HCT116 (cell line): ENCODE data around the gene WWP2. TPM values are rescaled to one million over a fixed set of nuclear protein-coding genes. Genes with fewer than 3 reads are reported as not detected.

Experiments used
- ATAC-seq: fragments of 200-7000 bp; cut with Tn5 transposase; 2 replicates; pipeline ENCODE4 v1.9.1; 2020; ENCODE audit warnings: mild to moderate bottlenecking, moderate library complexity
- BruUV-seq: library from RNA; stranded (reverse); fragments of 400-500 nt; replicated peaks from 2 replicates; lab custom pipeline; 2021; lab: Mats Ljungman, UMichigan
- CTCF ChIA-PET: fragments of 300-600 bp; sonication (Branson Sonifier 250); formaldehyde crosslinking; loops from one replicate; lab custom pipeline; 2021; ENCODE audit warnings: antibody characterized with exemption; lab: Charles Lee
- POLR2A ChIA-PET: fragments of 300-600, 350-600 bp; sonication (Branson Sonifier 250); formaldehyde crosslinking; loops from one replicate; lab custom pipeline; 2021; ENCODE audit warnings: antibody characterized with exemption; lab: Charles Lee
- RAD21 ChIA-PET, 2 experiments: fragments of 300-600 bp; sonication (Branson Sonifier 250); formaldehyde crosslinking; loops; one replicate each; lab custom pipeline; 2023; ENCODE audit warnings: low total read pairs in 2 of 2; ENCODE audit not compliant: uncharacterized antibody in 2 of 2, unreplicated experiment in 2 of 2, low non-redundant PET in 1 of 2; lab: Charles Lee
- DNase-seq: peaks from one replicate; pipeline ENCODE4 v3.0.0-alpha.2; 2010; ENCODE audit warnings: low read depth, low spot score
- H2AFZ ChIP-seq: fragments of 200-600 bp; shearing (Covaris generic), sonication (generic); 2 replicates; pipeline ENCODE4 v1.6.1; 2017; ENCODE audit warnings: low read depth, mixed run types, mixed read lengths, antibody characterized with exemption, low read length; ENCODE audit not compliant: poor library complexity, severe bottlenecking
- H3K27ac ChIP-seq: 2 replicates; pipeline ENCODE4 v1.5.1; 2012; ENCODE audit warnings: low read depth, low read length
- H3K27me3 ChIP-seq: fragments of 200-600 bp; sonication (generic); 2 replicates; pipeline ENCODE4 v1.6.1; 2016; ENCODE audit warnings: mixed run types, low read length, mixed read lengths; ENCODE audit not compliant: insufficient read depth
- H3K36me3 ChIP-seq, 2 experiments: fragments of 200-500 bp in 1 of 2; fragments of 200-600 bp in 1 of 2; sonication (Bioruptor generic) in 1 of 2; sonication (generic) in 1 of 2; 2 replicates each; pipeline versions ENCODE4 v1.5.1 to v1.6.1; 2014 to 2016; ENCODE audit warnings: low read length in 2 of 2, inconsistent platforms in 1 of 2, mixed read lengths in 1 of 2, mixed run types in 1 of 2; ENCODE audit not compliant: insufficient read depth in 2 of 2, control insufficient read depth in 1 of 2
- H3K4me1 ChIP-seq, 2 experiments: fragments of 200-600 bp in 1 of 2; sonication (generic) in 1 of 2; 2 replicates each; pipeline versions ENCODE4 v1.5.1 to v1.6.1; 2012 to 2017; ENCODE audit warnings: low read length in 2 of 2, inconsistent platforms in 1 of 2, mild to moderate bottlenecking in 1 of 2, mixed read lengths in 1 of 2, mixed run types in 1 of 2, moderate library complexity in 1 of 2; ENCODE audit not compliant: insufficient read depth in 2 of 2, control insufficient read depth in 1 of 2
- H3K4me2 ChIP-seq: fragments of 200-600 bp; sonication (generic); 2 replicates; pipeline ENCODE4 v1.6.1; 2017; ENCODE audit warnings: mixed run types, low read length, mixed read lengths
- H3K4me3 ChIP-seq, 2 experiments: fragments of 200-600 bp in 1 of 2; sonication (generic) in 1 of 2; replicated peaks in 1 of 2; 2 replicates each; pipeline ENCODE4 v1.5.1; 2011 to 2016; ENCODE audit warnings: low read length in 2 of 2, control low read depth in 1 of 2, low read depth in 1 of 2, mild to moderate bottlenecking in 1 of 2, mixed read lengths in 1 of 2, mixed run types in 1 of 2
- H3K79me2 ChIP-seq: fragments of 200-600 bp; sonication (generic); 2 replicates; pipeline ENCODE4 v1.6.1; 2017; ENCODE audit warnings: mild to moderate bottlenecking, mixed run types, low read length, moderate library complexity, mixed read lengths; ENCODE audit not compliant: insufficient read depth
- H3K9ac ChIP-seq: fragments of 200-600 bp; sonication (generic); 2 replicates; pipeline ENCODE4 v1.6.1; 2016; ENCODE audit warnings: low read length, mixed read lengths
- H3K9me2 ChIP-seq: fragments of 200-600 bp; sonication (generic), shearing (Covaris generic); 2 replicates; pipeline ENCODE4 v1.6.1; 2017; ENCODE audit warnings: mixed run types, mild to moderate bottlenecking, moderate library complexity; ENCODE audit not compliant: insufficient read depth
- H3K9me3 ChIP-seq, 2 experiments: fragments of 200-500 bp in 1 of 2; fragments of 200-600 bp in 1 of 2; sonication (Bioruptor generic) in 1 of 2; sonication (generic) in 1 of 2; 2 replicates each; pipeline ENCODE4 v1.6.1; 2014 to 2017; ENCODE audit warnings: low read length in 2 of 2, mixed read lengths in 2 of 2, inconsistent platforms in 1 of 2, low read depth in 1 of 2, mild to moderate bottlenecking in 1 of 2, mixed run types in 1 of 2, moderate library complexity in 1 of 2; ENCODE audit not compliant: control insufficient read depth in 1 of 2, insufficient read depth in 1 of 2
- H4K20me1 ChIP-seq: fragments of 200-600 bp; sonication (generic), shearing (Covaris generic); 2 replicates; pipeline ENCODE4 v1.6.1; 2017; ENCODE audit warnings: mixed run types, mild to moderate bottlenecking, moderate library complexity; ENCODE audit not compliant: insufficient read depth
- ATF3 ChIP-seq: IDR thresholded peaks from 2 replicates; pipeline ENCODE4 v1.6.1; 2012
- CBX3 ChIP-seq: IDR thresholded peaks from 2 replicates; pipeline ENCODE4 v1.6.1; 2012; ENCODE audit warnings: low read depth
- CTCF ChIP-seq, 3 experiments: fragments of 200-600 bp in 1 of 3; sonication (generic) in 1 of 3; IDR thresholded peaks in 2 of 3; conservative IDR thresholded peaks in 1 of 3; 2 replicates each; pipeline ENCODE4 v1.5.1; 2012 to 2017; ENCODE audit warnings: low read depth in 2 of 3, low read length in 2 of 3, antibody characterized with exemption in 1 of 3, borderline replicate concordance in 1 of 3, control low read depth in 1 of 3, mild to moderate bottlenecking in 1 of 3, mixed read lengths in 1 of 3, mixed run types in 1 of 3, moderate library complexity in 1 of 3; ENCODE audit not compliant: insufficient read depth in 1 of 3
- EGR1 ChIP-seq: IDR thresholded peaks from 2 replicates; pipeline ENCODE4 v1.6.1; 2012; ENCODE audit warnings: low read depth
- ELF1 ChIP-seq: IDR thresholded peaks from 2 replicates; pipeline ENCODE4 v1.6.1; 2012; ENCODE audit warnings: low read depth, borderline replicate concordance
- EZH2 ChIP-seq: fragments of 200-600 bp; sonication (generic); IDR thresholded peaks from 2 replicates; pipeline ENCODE4 v1.6.1; 2017; ENCODE audit warnings: antibody characterized with exemption, mixed run types
- EZH2phosphoT487 ChIP-seq: fragments of 200-600 bp; IDR thresholded peaks from 2 replicates; pipeline ENCODE4 v1.6.1; 2018; ENCODE audit warnings: antibody characterized with exemption, borderline replicate concordance
- FOSL1 ChIP-seq: IDR thresholded peaks from 2 replicates; pipeline ENCODE4 v1.6.1; 2012; ENCODE audit warnings: low read depth
- JUND ChIP-seq: IDR thresholded peaks from 2 replicates; pipeline ENCODE4 v1.6.1; 2012
- MAX ChIP-seq: IDR thresholded peaks from 2 replicates; pipeline ENCODE4 v1.6.1; 2012
- POLR2A ChIP-seq: IDR thresholded peaks from 2 replicates; pipeline ENCODE4 v1.7.0; 2011; ENCODE audit warnings: borderline replicate concordance; ENCODE audit not compliant: insufficient read depth, insufficient read length; ENCODE audit errors: extremely low read depth
- POLR2AphosphoS5 ChIP-seq: IDR thresholded peaks from 2 replicates; pipeline ENCODE4 v1.6.1; 2011; ENCODE audit warnings: mild to moderate bottlenecking, low read depth, low read length, moderate library complexity
- REST ChIP-seq: IDR thresholded peaks from 2 replicates; pipeline ENCODE4 v1.6.1; 2012; ENCODE audit warnings: low read depth
- SIN3A ChIP-seq: IDR thresholded peaks from 2 replicates; pipeline ENCODE4 v1.6.1; 2012; ENCODE audit warnings: low read depth
- TCF7L2 ChIP-seq: IDR thresholded peaks from 2 replicates; pipeline ENCODE4 v1.7.0; 2011; ENCODE audit warnings: borderline replicate concordance, inconsistent platforms; ENCODE audit not compliant: insufficient read depth, insufficient read length; ENCODE audit errors: extremely low read depth
- YY1 ChIP-seq: IDR thresholded peaks from 2 replicates; pipeline ENCODE4 v1.6.1; 2011; ENCODE audit warnings: low read length, low read depth, moderate library complexity, mild to moderate bottlenecking; ENCODE audit not compliant: insufficient replicate concordance; ENCODE audit errors: extremely low read depth
- ZFX ChIP-seq: fragments of 450-650 bp; IDR thresholded peaks from 2 replicates; pipeline ENCODE4 v1.6.1; 2017
- ZNF274 ChIP-seq: fragments of 200-500 bp; sonication (Bioruptor generic); IDR thresholded peaks from 2 replicates; pipeline ENCODE4 v1.6.1; 2014; ENCODE audit warnings: mild to moderate bottlenecking, low read depth, low read length, inconsistent platforms
- intact Hi-C: fragments of 100-400 bp; cut with micrococcal nuclease; formaldehyde crosslinking; loops from 2 replicates; pipeline ENCODE4 v1.10.0; 2022
- total RNA-seq: library from RNA; stranded (reverse); gene quantifications from one replicate; pipeline ENCODE4 v1.2.1, GENCODE V29; 2021; ENCODE audit not compliant: unreplicated experiment

WWP2 gene
- total RNA-seq, 1 experiment from 2014 or later: 44.2 TPM

GRCh38 chr16:69924777-69925191 lies 162.7 kb downstream of the WWP2 start:
- TF ChIP-seq FOSL1 (no peak), REST (no peak), ELF1 (no peak), EZH2phosphoT487 (no peak), YY1 (no peak), ATF3 (no peak), EZH2 (no peak), POLR2AphosphoS5 (no peak), TCF7L2 (no peak), ZNF274 (no peak), CBX3 (no peak), CTCF (IDR thresholded peaks at IDR 0.05 in 2 of 3, conservative IDR thresholded peaks at IDR 0.05 in 1 of 3; ENCODE audit: borderline replicate concordance in 1 of 3, insufficient read depth in 1 of 3, low read depth in 2 of 3, low read length in 2 of 3) (no peak), EGR1 (no peak), ZFX (no peak), JUND (no peak), POLR2A (no peak), MAX (no peak), SIN3A (no peak)
- no TSS peak for BruUV-seq
- Histone ChIP-seq H3K4me1 (no peaks in the 10 kb centered on the region), H4K20me1 (no peaks in the 10 kb centered on the region), H3K4me2 (no peak overlapping the region), H2AFZ (no peak overlapping the region), H3K9ac (no peak overlapping the region), H3K36me3 (no peaks in the 10 kb centered on the region), H3K79me2 (no peaks in the 10 kb centered on the region), H3K27ac (no peak overlapping the region), H3K4me3 (no peak overlapping the region), H3K9me3 (no peaks in the 10 kb centered on the region), H3K9me2 (no peaks in the 10 kb centered on the region), H3K27me3 (no peaks in the 10 kb centered on the region)
- DNase-seq (no peak), ATAC-seq (no peak)
- CTCF ChIA-PET: no interaction called here
- intact Hi-C loops: no loop called here
- POLR2A ChIA-PET: no interaction called here
- RAD21 ChIA-PET: no interaction called here
